ENCODE measurements around the gene MRPL10. TPM values are rescaled to one million over a fixed set of nuclear protein-coding genes. Genes with fewer than 3 reads are reported as not detected.

MRPL10 gene
- total RNA-seq, 1 experiment from 2014 or later: 67.2 TPM

GRCh38 chr17:47845716-47846075 lies 14.4 kb upstream of the MRPL10 start:
- no peak for TF ChIP-seq CTCF (conservative IDR thresholded peaks at IDR 0.05)
- Histone ChIP-seq H3K27ac (ENCODE audit: insufficient read length, low read depth, low read length) (no peak overlapping the region), H3K27me3 (ENCODE audit: insufficient read depth, low read length) (peaks cover 44% of the 10 kb centered on the region), H2BK120ac (ENCODE audit: low read depth, low read length, poor library complexity, severe bottlenecking) (no peak overlapping the region), H3K79me2 (ENCODE audit: insufficient read depth, low read length) (no peaks in the 10 kb centered on the region), H4K91ac (ENCODE audit: insufficient read length, low read depth, low read length) (no peak overlapping the region), H3K4ac (ENCODE audit: low read depth, low read length) (no peak overlapping the region), H2BK12ac (ENCODE audit: insufficient read length, low read depth, low read length) (no peak overlapping the region), H4K8ac (replicated peaks; ENCODE audit: insufficient read length, low read depth, low read length) (no peak overlapping the region), H3K4me1 (ENCODE audit: insufficient read depth, low read length) (peaks cover 4% of the 10 kb centered on the region; the same call in 1 of the 2 replicates), H2BK5ac (ENCODE audit: insufficient read length, low read length) (no peak overlapping the region), H3K23ac (ENCODE audit: insufficient read length, low read depth, low read length) (no peak overlapping the region), H2BK20ac (ENCODE audit: low read depth, low read length, poor library complexity, severe bottlenecking) (no peak overlapping the region), H4K20me1 (ENCODE audit: control insufficient read depth, insufficient read depth, insufficient read length) (no peaks in the 10 kb centered on the region), H2AK5ac (ENCODE audit: insufficient read length, low read length) (no peak overlapping the region), H3K18ac (ENCODE audit: insufficient read length, low read depth, low read length) (no peak overlapping the region), H3K9ac (ENCODE audit: extremely low read depth, insufficient read length, low read length) (no peak overlapping the region), H4K5ac (ENCODE audit: insufficient read length, low read depth, low read length) (no peak overlapping the region), H2BK15ac (ENCODE audit: low read depth, low read length) (no peak overlapping the region), H2AFZ (ENCODE audit: low read length) (no peak overlapping the region), H3K4me2 (ENCODE audit: insufficient read depth, insufficient read length, low read length) (no peak overlapping the region), H3K14ac (ENCODE audit: insufficient read depth, low read length) (no peak overlapping the region), H3K23me2 (ENCODE audit: insufficient read length, low read depth, low read length, poor library complexity, severe bottlenecking) (peaks cover 14% of the 10 kb centered on the region), H3K56ac (ENCODE audit: insufficient read length, low read depth, low read length) (no peak overlapping the region), H3K79me1 (ENCODE audit: insufficient read depth, low read depth, low read length, poor library complexity, severe bottlenecking) (no peaks in the 10 kb centered on the region), H3K9me3 (ENCODE audit: control insufficient read depth, low read depth, low read length) (no peaks in the 10 kb centered on the region), H3T11ph (ENCODE audit: low read length) (no peak overlapping the region)
- Mint-ChIP-seq H3K4me3 (no peak overlapping the region), H3K36me3 (ENCODE audit: insufficient read depth in 1 of 3, low read depth in 3 of 3) (peaks cover 0 to 2% (median 0%) of the 10 kb centered on the region in 3 experiments; a peak in 1 of 7 replicates), H3K27me3 (ENCODE audit: low read depth) (peaks cover 70% of the 10 kb centered on the region), H3K27ac (no peak overlapping the region), H3K4me1 (peaks cover 31 to 53% of the 10 kb centered on the region in 2 experiments), H3K9me3 (no peaks in the 10 kb centered on the region; a peak in 1 of 5 replicates)
- DNase-seq: no peak
- no CpG with 5 or more reads among the region's 3 CpGs for WGBS (ENCODE audit: extremely low coverage, insufficient read length, low lambda C conversion rate)

All from H9 (cell line).